Measurements from ENCODE around the gene PTH1R.

GRCh38 chr3:46840491-46840890 lies 37.0 kb upstream of the PTH1R start:
- no peak for TF ChIP-seq EP300 (IDR thresholded peaks at IDR 0.05)
- TF ChIP-seq, protein P1, sequence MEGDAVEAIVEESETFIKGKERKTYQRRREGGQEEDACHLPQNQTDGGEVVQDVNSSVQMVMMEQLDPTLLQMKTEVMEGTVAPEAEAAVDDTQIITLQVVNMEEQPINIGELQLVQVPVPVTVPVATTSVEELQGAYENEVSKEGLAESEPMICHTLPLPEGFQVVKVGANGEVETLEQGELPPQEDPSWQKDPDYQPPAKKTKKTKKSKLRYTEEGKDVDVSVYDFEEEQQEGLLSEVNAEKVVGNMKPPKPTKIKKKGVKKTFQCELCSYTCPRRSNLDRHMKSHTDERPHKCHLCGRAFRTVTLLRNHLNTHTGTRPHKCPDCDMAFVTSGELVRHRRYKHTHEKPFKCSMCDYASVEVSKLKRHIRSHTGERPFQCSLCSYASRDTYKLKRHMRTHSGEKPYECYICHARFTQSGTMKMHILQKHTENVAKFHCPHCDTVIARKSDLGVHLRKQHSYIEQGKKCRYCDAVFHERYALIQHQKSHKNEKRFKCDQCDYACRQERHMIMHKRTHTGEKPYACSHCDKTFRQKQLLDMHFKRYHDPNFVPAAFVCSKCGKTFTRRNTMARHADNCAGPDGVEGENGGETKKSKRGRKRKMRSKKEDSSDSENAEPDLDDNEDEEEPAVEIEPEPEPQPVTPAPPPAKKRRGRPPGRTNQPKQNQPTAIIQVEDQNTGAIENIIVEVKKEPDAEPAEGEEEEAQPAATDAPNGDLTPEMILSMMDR (IDR thresholded peaks at IDR 0.05), result no peak

All from upper lobe of left lung (tissue), 4 donors.